ENCODE measurements around the gene MPZL1. TPM values are rescaled to one million over a fixed set of nuclear protein-coding genes. Genes with fewer than 3 reads are reported as not detected.

Gene MPZL1
- total and polyA plus RNA-seq, 2 of the 8 experiments (the other 6 are each of a cell fraction or from before 2014, with no cell fraction given): 37.8 to 120 TPM

DNA sequence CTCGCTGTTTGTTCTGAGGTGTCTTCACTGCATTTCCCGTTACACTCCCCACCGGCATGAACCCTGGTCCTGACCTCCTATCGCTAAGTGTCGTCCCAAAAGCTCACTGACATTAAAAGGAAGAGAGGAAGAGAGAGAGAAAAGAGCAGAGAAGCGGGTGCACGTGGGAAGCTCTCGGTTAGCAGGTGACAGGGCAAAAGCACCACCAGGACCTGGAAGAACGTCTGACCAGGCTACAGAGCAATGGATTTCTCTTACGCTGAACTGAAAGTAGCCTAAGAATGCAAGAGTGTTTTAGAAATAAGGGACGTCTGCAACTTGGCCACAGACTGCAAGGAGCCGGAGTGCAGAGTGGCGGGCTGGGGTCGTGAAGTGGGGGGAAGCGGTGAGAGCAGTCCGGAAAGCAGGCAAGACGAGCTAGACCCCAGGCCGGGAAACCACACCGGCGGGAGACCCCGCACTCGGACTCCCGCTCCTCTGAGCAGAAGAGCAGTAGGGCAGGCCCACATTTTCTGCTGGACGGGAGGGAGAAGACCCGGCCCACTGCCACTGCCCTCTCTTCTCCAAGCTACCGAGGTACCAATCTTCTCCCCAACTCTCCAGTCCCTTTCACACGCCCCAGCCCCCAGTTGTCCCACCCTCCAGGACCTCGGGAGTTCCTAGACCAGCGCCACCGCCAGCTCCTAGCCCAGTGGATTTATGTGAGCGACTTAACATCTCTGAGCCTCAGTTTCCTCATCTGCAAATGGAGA, 8.3 kb upstream of the MPZL1 start (continued):
- TF ChIP-seq MAX (IDR thresholded peaks at IDR 0.05) (peak; percentile 89), SAP30 (IDR thresholded peaks at IDR 0.05; ENCODE audit: insufficient read depth, insufficient replicate concordance, low read length) (peak; percentile 54)
